ENCODE measurements around the gene CLTRN. TPM values are rescaled to one million over a fixed set of nuclear protein-coding genes. Genes with fewer than 3 reads are reported as not detected.

The CLTRN gene
- total RNA-seq, 1 experiment from 2014 or later = 1.5 TPM

DNA sequence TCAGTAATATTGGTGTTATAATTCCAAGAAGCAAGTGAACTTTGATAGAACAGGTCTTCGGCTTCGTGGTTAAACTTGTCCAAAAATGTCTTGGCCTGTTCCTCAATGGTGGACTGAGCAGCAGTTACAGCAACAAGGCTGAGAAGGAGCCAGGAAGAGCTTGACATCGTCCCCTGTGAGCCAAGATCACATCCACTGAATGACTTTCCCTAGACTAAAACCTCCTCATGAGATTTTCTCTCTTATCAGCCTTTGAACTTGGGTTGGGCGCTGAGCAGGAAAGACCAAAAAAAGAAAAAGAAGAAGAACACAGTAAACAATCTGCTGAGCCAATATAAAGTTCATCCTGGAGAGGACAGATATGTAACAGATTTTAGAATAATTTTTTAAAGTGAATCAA is 63.9 kb downstream of the CLTRN start, which contains the start of gene ACE2:
Gene ACE2 (minus strand): TSS at position 216 of the 400 bp plus-strand sequence. CDS start 49 bp downstream, at position 167.
- CTCF ChIA-PET = interaction anchor here (0.6 kb wide), 1 partner anchor 15 kb away, joined by 4 read pairs; no protein-coding TSS in a partner anchor
- Mint-ChIP-seq H3K27ac (ENCODE audit: low read depth, unreplicated experiment) (no peak within 1 kb of the TSS), H3K4me3 (ENCODE audit: unreplicated experiment) (no peak within 1 kb of the TSS), H3K27me3 (ENCODE audit: insufficient read depth, unreplicated experiment) (peaks cover 66% of the 10 kb centered on the region), H3K9me3 (ENCODE audit: unreplicated experiment) (no peaks in the 10 kb centered on the region), H3K4me1 (ENCODE audit: insufficient read depth, unreplicated experiment) (no peaks in the 10 kb centered on the region), H3K36me3 (ENCODE audit: insufficient read depth, unreplicated experiment) (no peaks in the 10 kb centered on the region)
- TF ChIP-seq, protein P1, sequence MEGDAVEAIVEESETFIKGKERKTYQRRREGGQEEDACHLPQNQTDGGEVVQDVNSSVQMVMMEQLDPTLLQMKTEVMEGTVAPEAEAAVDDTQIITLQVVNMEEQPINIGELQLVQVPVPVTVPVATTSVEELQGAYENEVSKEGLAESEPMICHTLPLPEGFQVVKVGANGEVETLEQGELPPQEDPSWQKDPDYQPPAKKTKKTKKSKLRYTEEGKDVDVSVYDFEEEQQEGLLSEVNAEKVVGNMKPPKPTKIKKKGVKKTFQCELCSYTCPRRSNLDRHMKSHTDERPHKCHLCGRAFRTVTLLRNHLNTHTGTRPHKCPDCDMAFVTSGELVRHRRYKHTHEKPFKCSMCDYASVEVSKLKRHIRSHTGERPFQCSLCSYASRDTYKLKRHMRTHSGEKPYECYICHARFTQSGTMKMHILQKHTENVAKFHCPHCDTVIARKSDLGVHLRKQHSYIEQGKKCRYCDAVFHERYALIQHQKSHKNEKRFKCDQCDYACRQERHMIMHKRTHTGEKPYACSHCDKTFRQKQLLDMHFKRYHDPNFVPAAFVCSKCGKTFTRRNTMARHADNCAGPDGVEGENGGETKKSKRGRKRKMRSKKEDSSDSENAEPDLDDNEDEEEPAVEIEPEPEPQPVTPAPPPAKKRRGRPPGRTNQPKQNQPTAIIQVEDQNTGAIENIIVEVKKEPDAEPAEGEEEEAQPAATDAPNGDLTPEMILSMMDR (IDR thresholded peaks at IDR 0.05; ENCODE audit: unreplicated experiment) = no peak
- DNase-seq (ENCODE audit: unreplicated experiment) = no peak
- intact Hi-C loops (cut with micrococcal nuclease) = no loop called here
- no TSS peak for BruUV-seq (replicated peaks)
- POLR2A ChIA-PET = no interaction called here

DNA sequence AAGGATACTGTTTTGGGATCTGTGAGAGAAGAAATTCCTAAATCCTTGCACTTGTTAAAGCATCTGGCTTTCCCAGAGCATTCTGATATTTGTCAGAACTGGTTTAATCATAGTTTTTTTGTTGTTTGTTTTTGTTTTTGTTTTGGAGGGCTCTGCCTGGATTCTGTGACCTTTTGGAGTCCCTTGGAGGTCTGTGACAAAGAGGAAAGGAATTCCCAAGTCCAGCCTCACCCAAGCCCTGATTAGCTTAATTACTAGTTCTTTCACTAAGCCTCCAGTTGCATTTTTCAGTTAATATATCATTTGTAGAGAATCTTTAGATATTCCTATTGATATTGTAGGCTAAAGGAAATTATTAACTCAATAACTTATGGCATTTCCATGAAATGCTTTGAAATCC is 64.6 kb downstream of the CLTRN start:
- Mint-ChIP-seq H3K27ac (ENCODE audit: low read depth, unreplicated experiment) (no peak overlapping the region), H3K4me1 (ENCODE audit: insufficient read depth, unreplicated experiment) (no peaks in the 10 kb centered on the region), H3K4me3 (ENCODE audit: unreplicated experiment) (no peak overlapping the region), H3K9me3 (ENCODE audit: unreplicated experiment) (no peaks in the 10 kb centered on the region), H3K27me3 (ENCODE audit: insufficient read depth, unreplicated experiment) (peaks cover 59% of the 10 kb centered on the region), H3K36me3 (ENCODE audit: insufficient read depth, unreplicated experiment) (no peaks in the 10 kb centered on the region)
- BruUV-seq (replicated peaks) = no TSS peak
- ChIA-PET CTCF (interaction anchor here (0.6 to 1.0 kb wide), 2 partner anchors 16 to 53 kb away, joined by 3 read pairs; no protein-coding TSS in a partner anchor), POLR2A (no interaction called here)
- no peak for DNase-seq (ENCODE audit: unreplicated experiment)
- intact Hi-C loops (cut with micrococcal nuclease) = no loop called here
- TF ChIP-seq, protein P1 (IDR thresholded peaks at IDR 0.05; ENCODE audit: unreplicated experiment) = no peak

DNA sequence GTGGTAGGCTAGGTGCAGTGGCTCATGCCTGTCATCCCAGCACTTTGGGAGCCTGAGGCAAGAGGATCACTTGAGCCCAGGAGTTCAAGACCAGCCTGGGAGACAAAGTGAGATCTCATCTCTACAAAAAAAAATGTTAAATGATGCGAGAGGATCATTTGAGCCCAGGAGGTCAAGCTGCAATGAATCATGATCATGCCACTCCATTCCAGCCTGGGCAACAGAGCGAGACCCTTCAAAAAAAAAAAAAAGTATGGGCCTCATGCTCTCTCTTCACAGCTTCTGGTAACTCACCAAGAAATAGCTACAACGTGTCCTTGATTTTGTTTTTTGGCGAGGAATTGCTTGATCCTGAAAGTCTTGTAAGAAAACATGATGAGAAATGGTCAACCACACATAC is 65.1 kb downstream of the CLTRN start:
- Mint-ChIP-seq H3K27ac (ENCODE audit: low read depth, unreplicated experiment) (no peak overlapping the region), H3K27me3 (ENCODE audit: insufficient read depth, unreplicated experiment) (peaks cover 53% of the 10 kb centered on the region), H3K36me3 (ENCODE audit: insufficient read depth, unreplicated experiment) (no peaks in the 10 kb centered on the region), H3K9me3 (ENCODE audit: unreplicated experiment) (no peaks in the 10 kb centered on the region), H3K4me1 (ENCODE audit: insufficient read depth, unreplicated experiment) (no peaks in the 10 kb centered on the region), H3K4me3 (ENCODE audit: unreplicated experiment) (no peak overlapping the region)
- no TSS peak for BruUV-seq (replicated peaks)
- DNase-seq (ENCODE audit: unreplicated experiment) = no peak
- TF ChIP-seq, protein P1 (IDR thresholded peaks at IDR 0.05; ENCODE audit: unreplicated experiment) = no peak
- intact Hi-C loops (cut with micrococcal nuclease) = no loop called here
- POLR2A ChIA-PET = no interaction called here
- CTCF ChIA-PET = interaction anchor here (0.6 to 1.0 kb wide), 3 partner anchors 15 to 138 kb away, joined by 3 read pairs; no protein-coding TSS in a partner anchor

DNA sequence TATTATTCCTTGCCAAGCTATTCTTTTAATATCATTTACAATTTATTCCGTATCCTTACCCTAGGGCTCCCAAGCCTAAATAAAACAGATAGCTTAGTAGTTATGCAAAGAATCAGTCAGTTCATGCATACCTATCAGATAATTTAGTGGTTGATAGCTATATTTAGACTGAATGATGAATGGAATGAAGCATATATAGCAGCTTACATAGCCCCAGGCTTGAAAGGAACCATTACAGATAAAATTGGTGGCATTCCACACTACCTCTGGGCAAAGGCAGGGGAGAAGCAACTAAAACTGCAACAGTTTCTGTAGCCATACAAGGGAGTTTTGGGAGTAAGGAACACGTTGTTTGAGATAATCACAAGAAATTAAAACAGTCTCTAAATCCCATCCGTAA is 66.6 kb downstream of the CLTRN start:
- POLR2A ChIA-PET = interaction anchor here (0.5 to 0.7 kb wide), 2 partner anchors 223 to 255 kb away, joined by 3 read pairs; no protein-coding TSS in a partner anchor

More for the DNA sequence above, 66.6 kb downstream of the CLTRN start:
- TF ChIP-seq, protein P1 (IDR thresholded peaks at IDR 0.05; ENCODE audit: unreplicated experiment) = no peak
- intact Hi-C loops (cut with micrococcal nuclease) = no loop called here
- peaks cover 49% of the 10 kb centered on the region for H3K27me3 Mint-ChIP-seq (ENCODE audit: insufficient read depth, unreplicated experiment)
- no peak overlapping the region for H3K4me3 Mint-ChIP-seq (ENCODE audit: unreplicated experiment)
- no peaks in the 10 kb centered on the region for H3K36me3 Mint-ChIP-seq (ENCODE audit: insufficient read depth, unreplicated experiment)
- no peak overlapping the region for H3K27ac Mint-ChIP-seq (ENCODE audit: low read depth, unreplicated experiment)
- no peaks in the 10 kb centered on the region for H3K4me1 Mint-ChIP-seq (ENCODE audit: insufficient read depth, unreplicated experiment)
- CTCF ChIA-PET = interaction anchor here (0.5 to 0.7 kb wide), 3 partner anchors 33 to 288 kb away, joined by 3 to 5 read pairs (median 4); no protein-coding TSS in a partner anchor
- no TSS peak for BruUV-seq (replicated peaks)
- DNase-seq (ENCODE audit: unreplicated experiment) = no peak
- no peaks in the 10 kb centered on the region for H3K9me3 Mint-ChIP-seq (ENCODE audit: unreplicated experiment)
